ENCODE results near the gene SEPTIN2. TPM values are rescaled to one million over a fixed set of nuclear protein-coding genes. Genes with fewer than 3 reads are reported as not detected.
A peak's percentile ranks its signal among the peaks of the same experiment; 100 is the strongest.

Gene SEPTIN2
- total and polyA plus RNA-seq, 10 of the 15 experiments (the other 5 are each of a cell fraction or from before 2014, with no cell fraction given), result 169 to 474 (median 269) TPM

DNA sequence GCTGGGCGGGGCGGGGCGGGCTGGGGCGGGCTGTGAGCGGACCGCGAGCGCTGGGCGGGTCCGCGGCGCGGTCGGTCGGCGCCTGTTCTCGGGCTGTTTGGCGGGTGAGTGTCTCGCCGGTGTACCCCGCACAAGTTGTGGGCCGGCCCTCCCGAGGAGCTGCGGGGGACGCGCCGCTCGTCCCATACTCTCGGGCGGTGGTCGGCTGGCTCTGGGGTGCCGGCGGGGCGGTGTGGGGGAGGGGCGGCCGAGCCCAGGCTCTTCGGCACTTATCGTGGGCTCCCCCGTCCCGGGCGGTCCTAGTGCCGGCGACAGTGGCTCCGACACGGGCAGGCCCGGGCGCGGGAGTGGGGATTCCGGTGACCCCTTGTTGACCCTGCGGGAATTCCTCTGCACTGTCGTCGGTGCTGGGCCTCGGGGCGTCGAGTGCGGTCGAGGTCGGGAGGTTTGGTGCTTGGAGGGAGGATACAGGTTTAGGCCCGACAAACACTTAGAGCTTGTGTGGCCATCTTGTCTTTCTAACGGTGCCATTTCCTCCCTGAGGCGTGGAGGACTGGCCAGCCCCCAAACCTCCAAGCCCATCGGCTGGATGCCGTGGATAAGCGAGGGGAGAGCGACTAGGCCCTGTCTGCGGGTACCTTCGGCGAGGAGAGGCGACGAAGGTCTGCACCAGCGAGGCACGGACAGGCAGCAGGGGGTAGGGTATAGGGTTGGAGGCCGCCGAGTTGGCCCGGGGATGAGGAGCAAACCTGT lies at the start of gene SEPTIN2 (continued):
- TF ChIP-seq SP1 (IDR thresholded peaks at IDR 0.05; ENCODE audit: low read depth, low read length) (peak; percentile 4), LARP7 (IDR thresholded peaks at IDR 0.05) (peak; percentile 70), CHD1 (IDR thresholded peaks at IDR 0.05; ENCODE audit: low read depth, low read length) (0 out of 2 replicates have a peak, but pooled peaks have one; percentile 73), BCL3 (IDR thresholded peaks at IDR 0.05; ENCODE audit: borderline replicate concordance, insufficient read depth, low read depth, low read length, poor library complexity, severe bottlenecking) (no peak), MXI1 (IDR thresholded peaks at IDR 0.05; ENCODE audit: low read depth, low read length) (peak; percentile 62; the same call in 1 of the 2 replicates), ZNF24 (IDR thresholded peaks at IDR 0.05) (no peak), JUND (IDR thresholded peaks at IDR 0.05; ENCODE audit: low read depth, low read length) (no peak), MEF2A (IDR thresholded peaks at IDR 0.05; ENCODE audit: insufficient read depth, low read depth, low read length) (no peak), ZNF622 (IDR thresholded peaks at IDR 0.05) (no peak), BCL11A (IDR thresholded peaks at IDR 0.05; ENCODE audit: low read depth, low read length) (no peak), SREBF2 (IDR thresholded peaks at IDR 0.05; ENCODE audit: low read length) (no peak), ATF2 (IDR thresholded peaks at IDR 0.05; ENCODE audit: low read length) (no peak), POLR2A (IDR thresholded peaks at IDR 0.05; ENCODE audit: low read depth, low read length) (peak; percentile 64), KDM1A (IDR thresholded peaks at IDR 0.05; ENCODE audit: borderline replicate concordance) (no peak)
- TF ChIP-seq, protein P1, sequence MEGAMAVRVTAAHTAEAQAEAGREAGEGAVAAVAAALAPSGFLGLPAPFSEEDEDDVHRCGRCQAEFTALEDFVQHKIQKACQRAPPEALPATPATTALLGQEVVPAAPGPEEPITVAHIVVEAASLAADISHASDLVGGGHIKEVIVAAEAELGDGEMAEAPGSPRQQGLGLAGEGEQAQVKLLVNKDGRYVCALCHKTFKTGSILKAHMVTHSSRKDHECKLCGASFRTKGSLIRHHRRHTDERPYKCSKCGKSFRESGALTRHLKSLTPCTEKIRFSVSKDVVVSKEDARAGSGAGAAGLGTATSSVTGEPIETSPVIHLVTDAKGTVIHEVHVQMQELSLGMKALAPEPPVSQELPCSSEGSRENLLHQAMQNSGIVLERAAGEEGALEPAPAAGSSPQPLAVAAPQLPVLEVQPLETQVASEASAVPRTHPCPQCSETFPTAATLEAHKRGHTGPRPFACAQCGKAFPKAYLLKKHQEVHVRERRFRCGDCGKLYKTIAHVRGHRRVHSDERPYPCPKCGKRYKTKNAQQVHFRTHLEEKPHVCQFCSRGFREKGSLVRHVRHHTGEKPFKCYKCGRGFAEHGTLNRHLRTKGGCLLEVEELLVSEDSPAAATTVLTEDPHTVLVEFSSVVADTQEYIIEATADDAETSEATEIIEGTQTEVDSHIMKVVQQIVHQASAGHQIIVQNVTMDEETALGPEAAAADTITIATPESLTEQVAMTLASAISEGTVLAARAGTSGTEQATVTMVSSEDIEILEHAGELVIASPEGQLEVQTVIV (IDR thresholded peaks at IDR 0.05; ENCODE audit: borderline replicate concordance, partially characterized antibody), result peak; percentile 66
- TF ChIP-seq, protein P2, sequence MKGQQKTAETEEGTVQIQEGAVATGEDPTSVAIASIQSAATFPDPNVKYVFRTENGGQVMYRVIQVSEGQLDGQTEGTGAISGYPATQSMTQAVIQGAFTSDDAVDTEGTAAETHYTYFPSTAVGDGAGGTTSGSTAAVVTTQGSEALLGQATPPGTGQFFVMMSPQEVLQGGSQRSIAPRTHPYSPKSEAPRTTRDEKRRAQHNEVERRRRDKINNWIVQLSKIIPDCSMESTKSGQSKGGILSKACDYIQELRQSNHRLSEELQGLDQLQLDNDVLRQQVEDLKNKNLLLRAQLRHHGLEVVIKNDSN (IDR thresholded peaks at IDR 0.05; ENCODE audit: borderline replicate concordance, extremely low read length, insufficient read depth, low read depth, low read length), result no peak
- TF ChIP-seq, protein P3, sequence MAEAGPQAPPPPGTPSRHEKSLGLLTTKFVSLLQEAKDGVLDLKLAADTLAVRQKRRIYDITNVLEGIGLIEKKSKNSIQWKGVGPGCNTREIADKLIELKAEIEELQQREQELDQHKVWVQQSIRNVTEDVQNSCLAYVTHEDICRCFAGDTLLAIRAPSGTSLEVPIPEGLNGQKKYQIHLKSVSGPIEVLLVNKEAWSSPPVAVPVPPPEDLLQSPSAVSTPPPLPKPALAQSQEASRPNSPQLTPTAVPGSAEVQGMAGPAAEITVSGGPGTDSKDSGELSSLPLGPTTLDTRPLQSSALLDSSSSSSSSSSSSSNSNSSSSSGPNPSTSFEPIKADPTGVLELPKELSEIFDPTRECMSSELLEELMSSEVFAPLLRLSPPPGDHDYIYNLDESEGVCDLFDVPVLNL (IDR thresholded peaks at IDR 0.05; ENCODE audit: low read depth, low read length), result no peak
- TF ChIP-seq, protein P4, sequence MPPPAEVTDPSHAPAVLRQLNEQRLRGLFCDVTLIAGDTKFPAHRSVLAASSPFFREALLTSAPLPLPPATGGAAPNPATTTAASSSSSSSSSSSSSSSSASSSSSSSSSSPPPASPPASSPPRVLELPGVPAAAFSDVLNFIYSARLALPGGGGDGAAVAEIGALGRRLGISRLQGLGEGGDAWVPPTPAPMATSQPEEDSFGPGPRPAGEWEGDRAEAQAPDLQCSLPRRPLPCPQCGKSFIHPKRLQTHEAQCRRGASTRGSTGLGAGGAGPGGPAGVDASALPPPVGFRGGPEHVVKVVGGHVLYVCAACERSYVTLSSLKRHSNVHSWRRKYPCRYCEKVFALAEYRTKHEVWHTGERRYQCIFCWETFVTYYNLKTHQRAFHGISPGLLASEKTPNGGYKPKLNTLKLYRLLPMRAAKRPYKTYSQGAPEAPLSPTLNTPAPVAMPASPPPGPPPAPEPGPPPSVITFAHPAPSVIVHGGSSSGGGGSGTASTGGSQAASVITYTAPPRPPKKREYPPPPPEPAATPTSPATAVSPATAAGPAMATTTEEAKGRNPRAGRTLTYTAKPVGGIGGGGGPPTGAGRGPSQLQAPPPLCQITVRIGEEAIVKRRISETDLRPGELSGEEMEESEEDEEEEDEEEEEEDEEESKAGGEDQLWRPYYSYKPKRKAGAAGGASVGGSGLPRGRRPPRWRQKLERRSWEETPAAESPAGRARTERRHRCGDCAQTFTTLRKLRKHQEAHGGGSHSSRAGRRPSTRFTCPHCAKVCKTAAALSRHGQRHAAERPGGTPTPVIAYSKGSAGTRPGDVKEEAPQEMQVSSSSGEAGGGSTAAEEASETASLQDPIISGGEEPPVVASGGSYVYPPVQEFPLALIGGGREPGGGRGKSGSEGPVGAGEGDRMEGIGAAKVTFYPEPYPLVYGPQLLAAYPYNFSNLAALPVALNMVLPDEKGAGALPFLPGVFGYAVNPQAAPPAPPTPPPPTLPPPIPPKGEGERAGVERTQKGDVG (CRISPR knock-in tag; IDR thresholded peaks at IDR 0.05), result no peak

All from GM12878 (cell line).